SK-N-SH (cell line): Measurements from ENCODE around the gene SDK1. TPM values are rescaled to one million over a fixed set of nuclear protein-coding genes. Genes with fewer than 3 reads are reported as not detected.

ENCODE experiments used
- CTCF ChIA-PET: fragments of 300-600, 350-600 bp; formaldehyde crosslinking; extraction: SDS; loops from one replicate; lab custom pipeline; 2021; lab: Yijun Ruan, JAX
- POLR2A ChIA-PET: fragments of 350-600 bp; sonication (Branson Sonifier 250); formaldehyde crosslinking; extraction: SDS; loops from one replicate; lab custom pipeline; 2020; ENCODE audit warnings: antibody characterized with exemption, inconsistent platforms; lab: Yijun Ruan, JAX
- DNase-seq: peaks from one replicate; pipeline ENCODE4 v3.0.0; 2012
- H2AFZ ChIP-seq: fragments of 200-600 bp; sonication (generic); 2 replicates; pipeline ENCODE4 v1.8.1; 2016; ENCODE audit warnings: antibody characterized with exemption, mild to moderate bottlenecking, low read depth
- H3F3A ChIP-seq: fragments of 200-600 bp; sonication (generic); replicated peaks from 2 replicates; pipeline ENCODE3; 2016; ENCODE audit warnings: antibody characterized with exemption, mild to moderate bottlenecking; ENCODE audit not compliant: insufficient read depth
- H3K27ac ChIP-seq, 2 experiments: fragments of 200-500 bp in 1 of 2; fragments of 200-600 bp in 1 of 2; sonication (Bioruptor generic) in 1 of 2; sonication (generic), shearing (Covaris generic) in 1 of 2; 2 replicates each; pipeline versions ENCODE4 v1.5.1 to v1.6.1; 2014 to 2016; ENCODE audit warnings: low read depth in 2 of 2, inconsistent platforms in 1 of 2, low read length in 1 of 2, mild to moderate bottlenecking in 1 of 2, mixed read lengths in 1 of 2
- H3K27me3 ChIP-seq: fragments of 200-600 bp; sonication (generic), shearing (Covaris generic); 2 replicates; pipeline ENCODE4 v1.6.1; 2016; ENCODE audit warnings: mixed run types; ENCODE audit not compliant: insufficient read depth
- H3K36me3 ChIP-seq, 2 experiments: fragments of 200-500 bp in 1 of 2; fragments of 200-600 bp in 1 of 2; sonication (Bioruptor generic) in 1 of 2; sonication (generic) in 1 of 2; replicated peaks in 1 of 2; 2 replicates each; pipeline versions ENCODE3 to v1.5.1; 2014 to 2016; ENCODE audit warnings: low read length in 1 of 2, mild to moderate bottlenecking in 1 of 2; ENCODE audit not compliant: insufficient read depth in 2 of 2, control insufficient read depth in 1 of 2
- H3K4me1 ChIP-seq, 2 experiments: fragments of 200-500 bp in 1 of 2; fragments of 200-600 bp in 1 of 2; sonication (Bioruptor generic) in 1 of 2; sonication (generic), shearing (Covaris generic) in 1 of 2; 2 replicates each; pipeline versions ENCODE4 v1.5.1 to v1.6.1; 2014 to 2016; ENCODE audit warnings: low read depth in 1 of 2, low read length in 1 of 2, mixed run types in 1 of 2; ENCODE audit not compliant: insufficient read depth in 2 of 2, control insufficient read depth in 1 of 2
- H3K4me2 ChIP-seq: fragments of 200-600 bp; sonication (generic), shearing (Covaris generic); 2 replicates; pipeline ENCODE4 v1.6.1; 2017; ENCODE audit warnings: mixed run types
- H3K4me3 ChIP-seq, 2 experiments: fragments of 200-500 bp in 1 of 2; fragments of 200-600 bp in 1 of 2; sonication (Bioruptor generic) in 1 of 2; sonication (generic), shearing (Covaris generic) in 1 of 2; 2 replicates each; pipeline versions ENCODE4 v1.5.1 to v1.8.1; 2014 to 2016; ENCODE audit warnings: low read depth in 2 of 2, inconsistent platforms in 1 of 2, low read length in 1 of 2, mild to moderate bottlenecking in 1 of 2, mixed read lengths in 1 of 2, moderate library complexity in 1 of 2
- H3K79me2 ChIP-seq: fragments of 200-600 bp; sonication (generic); 2 replicates; pipeline ENCODE4 v1.8.1; 2017; ENCODE audit warnings: mild to moderate bottlenecking; ENCODE audit not compliant: insufficient read depth
- H3K9ac ChIP-seq: fragments of 200-600 bp; sonication (generic); 2 replicates; pipeline ENCODE4 v1.6.1; 2017; ENCODE audit warnings: mixed run types
- H3K9me2 ChIP-seq: fragments of 200-600 bp; sonication (generic); 2 replicates; pipeline ENCODE4 v1.6.1; 2017; ENCODE audit warnings: mixed run types
- H3K9me3 ChIP-seq: fragments of 200-600 bp; sonication (generic); 2 replicates; pipeline ENCODE4 v1.6.1; 2017; ENCODE audit warnings: mixed run types, mild to moderate bottlenecking, moderate library complexity
- H4K20me1 ChIP-seq: fragments of 200-600 bp; sonication (generic); 2 replicates; pipeline ENCODE4 v1.6.1; 2017; ENCODE audit warnings: mild to moderate bottlenecking, mixed run types; ENCODE audit not compliant: insufficient read depth
- CHD2 ChIP-seq: fragments of 150-350 bp; IDR thresholded peaks from 2 replicates; pipeline ENCODE4 v1.6.1; 2018; ENCODE audit warnings: low read length; ENCODE audit not compliant: partially characterized antibody
- CTCF ChIP-seq: fragments of 200-600 bp; sonication (generic); IDR thresholded peaks from 2 replicates; pipeline ENCODE4 v1.6.1; 2017; ENCODE audit warnings: antibody characterized with exemption, mild to moderate bottlenecking, moderate library complexity
- EP300 ChIP-seq, 2 experiments: IDR thresholded peaks; 2 replicates each; pipeline versions ENCODE4 v1.4.0 to v1.6.1; 2012; ENCODE audit warnings: borderline replicate concordance in 1 of 2, low read depth in 1 of 2, low read length in 1 of 2
- EZH2phosphoT487 ChIP-seq: fragments of 200-600 bp; sonication (generic); IDR thresholded peaks from 2 replicates; pipeline ENCODE4 v1.6.1; 2017; ENCODE audit warnings: low read depth, mixed run types, mild to moderate bottlenecking, antibody characterized with exemption, moderate library complexity, borderline replicate concordance
- FOXJ3 ChIP-seq: sonication (generic); formaldehyde crosslinking; IDR thresholded peaks from 2 replicates; pipeline ENCODE4 v1.5.1; 2020; ENCODE audit warnings: mild to moderate bottlenecking, missing genetic modification reagents
- FOXM1 ChIP-seq: IDR thresholded peaks from 2 replicates; pipeline ENCODE4 v1.4.0; 2012; ENCODE audit warnings: low read depth, mild to moderate bottlenecking
- GATA2 ChIP-seq: sonication (generic); formaldehyde crosslinking; IDR thresholded peaks from 2 replicates; pipeline ENCODE4 v1.5.0; 2020; ENCODE audit warnings: mild to moderate bottlenecking, missing genetic modification reagents
- IRF3 ChIP-seq: fragments of 150-350 bp; IDR thresholded peaks from 2 replicates; pipeline ENCODE4 v1.6.1; 2016; ENCODE audit warnings: mild to moderate bottlenecking, low read depth, low read length
- MAX ChIP-seq: IDR thresholded peaks from 2 replicates; pipeline ENCODE4 v1.4.0; 2012; ENCODE audit warnings: low read depth
- MEF2A ChIP-seq: IDR thresholded peaks from 2 replicates; pipeline ENCODE4 v1.4.0; 2012; ENCODE audit warnings: low read depth, borderline replicate concordance
- MXI1 ChIP-seq: IDR thresholded peaks from 2 replicates; pipeline ENCODE4 v1.6.1; 2012; ENCODE audit warnings: mild to moderate bottlenecking, low read depth, low read length, improper control_type of control experiment
- NFIC ChIP-seq: IDR thresholded peaks from 2 replicates; pipeline ENCODE4 v1.4.0; 2012; ENCODE audit warnings: borderline replicate concordance
- NRF1 ChIP-seq: IDR thresholded peaks from 2 replicates; pipeline ENCODE4 v1.6.1; 2012; ENCODE audit warnings: low read depth, mild to moderate bottlenecking, low read length
- RCOR1 ChIP-seq: fragments of 150-350 bp; IDR thresholded peaks from 2 replicates; pipeline ENCODE4 v1.6.1; 2017; ENCODE audit warnings: antibody characterized with exemption, low read length
- RFX5 ChIP-seq: IDR thresholded peaks from 2 replicates; pipeline ENCODE4 v1.6.1; 2012; ENCODE audit warnings: mild to moderate bottlenecking, improper control_type of control experiment, low read length
- RXRA ChIP-seq: IDR thresholded peaks from 2 replicates; pipeline ENCODE4 v1.4.0; 2012; ENCODE audit warnings: low read depth, mild to moderate bottlenecking, borderline replicate concordance
- SMC3 ChIP-seq: IDR thresholded peaks from 2 replicates; pipeline ENCODE4 v1.6.1; 2012; ENCODE audit warnings: low read depth, low read length, improper control_type of control experiment
- TAF1 ChIP-seq: IDR thresholded peaks from 2 replicates; pipeline ENCODE4 v1.6.1; 2012; ENCODE audit warnings: low read depth, mild to moderate bottlenecking, low read length, moderate library complexity, borderline replicate concordance
- TCF12 ChIP-seq: IDR thresholded peaks from 2 replicates; pipeline ENCODE4 v1.4.0; 2012
- USF1 ChIP-seq: IDR thresholded peaks from 2 replicates; pipeline ENCODE4 v1.4.0; 2012; ENCODE audit warnings: low read depth, borderline replicate concordance
- USF2 ChIP-seq: fragments of 150-350 bp; IDR thresholded peaks from 2 replicates; pipeline ENCODE4 v1.6.1; 2017; ENCODE audit warnings: antibody characterized with exemption, low read length, low read depth, borderline replicate concordance
- YY1 ChIP-seq: IDR thresholded peaks from 2 replicates; pipeline ENCODE4 v1.4.0; 2012; ENCODE audit warnings: low read depth, mild to moderate bottlenecking
- WGBS: methylation state at CpG from one replicate; pipeline ENCODE4 v1.1.6; 2017; ENCODE audit warnings: low lambda C conversion rate; 5-methylcytosine and 5-hydroxymethylcytosine counted together
- polyA plus RNA-seq, 3 experiments: library from polyadenylated mRNA; depleted of rRNA; stranded (reverse); fragments of >200 nt; gene quantifications; 2 replicates each; pipeline ENCODE4 v1.2.3, GENCODE V29; 2012

The SDK1 gene
- polyA plus RNA-seq, 1 of the 3 experiments (the other 2 are of a cell fraction), result 1.2 TPM

- peaks cover 0 to 4% of the 10 kb centered on the region in 2 experiments for H3K36me3 ChIP-seq
- H3K4me1 ChIP-seq, result no peaks in the 10 kb centered on the region
- H4K20me1 ChIP-seq, result no peaks in the 10 kb centered on the region
- no peaks in the 10 kb centered on the region for H3K79me2 ChIP-seq
- no peak overlapping the region for H2AFZ ChIP-seq
- H3K9me2 ChIP-seq, result no peaks in the 10 kb centered on the region
- 5% methylated on average over 1 of the region's 2 CpGs for WGBS
- no peaks in the 10 kb centered on the region for H3F3A ChIP-seq
- ChIA-PET CTCF (no interaction called here), POLR2A (no interaction called here)
- TF ChIP-seq MXI1, result no peak
- TF ChIP-seq GATA2 (CRISPR knock-in tag), result no peak
- TF ChIP-seq CHD2, result no peak
- no peak for TF ChIP-seq FOXJ3 (CRISPR knock-in tag)
- TF ChIP-seq NRF1, result no peak
- TF ChIP-seq RFX5, result no peak
- TF ChIP-seq USF2, result no peak
- TF ChIP-seq MEF2A, result no peak
- TF ChIP-seq RCOR1, result no peak
- no peak for TF ChIP-seq SMC3
- TF ChIP-seq NFIC, result no peak
- TF ChIP-seq YY1, result no peak
- TF ChIP-seq FOXM1, result no peak
- TF ChIP-seq EZH2phosphoT487, result no peak
- no peak for TF ChIP-seq MAX
- no peak for TF ChIP-seq IRF3
- TF ChIP-seq TAF1, result no peak
- DNase-seq, result no peak
- H3K27ac ChIP-seq, result no peak overlapping the region
- no peak overlapping the region for H3K9ac ChIP-seq
- peaks cover 11% of the 10 kb centered on the region; the same call in 1 of the 2 replicates for H3K9me3 ChIP-seq
- no peak overlapping the region for H3K4me3 ChIP-seq
- H3K27me3 ChIP-seq, result no peaks in the 10 kb centered on the region
- H3K4me2 ChIP-seq, result no peak overlapping the region
Measured at GRCh38 chr7:3780016-3780415, 479.0 kb downstream of the SDK1 start.

DNA sequence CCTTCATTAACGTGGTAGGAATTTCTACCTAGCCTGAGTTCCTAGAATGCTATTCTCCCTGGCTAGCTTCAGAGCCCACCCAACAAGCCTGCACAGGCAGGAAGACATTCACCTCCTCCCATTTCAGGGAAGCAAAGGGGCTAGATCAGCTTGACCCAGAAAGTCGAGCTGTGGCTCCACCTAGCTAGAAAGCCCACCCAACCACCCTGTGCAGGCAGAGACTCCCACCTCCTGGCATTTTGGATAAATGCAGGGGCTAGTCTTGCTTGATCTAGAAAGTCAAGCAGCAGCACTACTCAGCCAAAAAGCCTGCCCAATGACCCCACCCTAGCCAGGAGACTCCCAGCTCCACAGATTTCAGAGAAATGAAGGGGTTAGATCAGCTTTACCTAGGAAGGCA lies 479.5 kb downstream of the SDK1 start:
- WGBS, result 24% methylated on average over 2 of the region's 2 CpGs
- no peaks in the 10 kb centered on the region for H3K27me3 ChIP-seq

More for the DNA sequence above, 479.5 kb downstream of the SDK1 start:
- H3K9ac ChIP-seq, result no peak overlapping the region
- H3K4me1 ChIP-seq, result no peaks in the 10 kb centered on the region
- no peaks in the 10 kb centered on the region for H3K79me2 ChIP-seq
- peaks cover 11% of the 10 kb centered on the region; the same call in 1 of the 2 replicates for H3K9me3 ChIP-seq
- TF ChIP-seq RXRA (no peak), TCF12 (no peak), USF1 (no peak), NRF1 (no peak), EP300 (IDR thresholded peaks at IDR 0.05; ENCODE audit: borderline replicate concordance in 1 of 2, low read depth in 1 of 2, low read length in 1 of 2) (no peak), RCOR1 (no peak), CTCF (no peak), USF2 (no peak), CHD2 (no peak)
- no peak overlapping the region for H3K4me2 ChIP-seq
- H3K9me2 ChIP-seq, result no peaks in the 10 kb centered on the region
- H3K4me3 ChIP-seq, result no peak overlapping the region; a peak in 1 of 4 replicates
- POLR2A ChIA-PET, result no interaction called here
- H3K36me3 ChIP-seq, result peaks cover 0 to 4% of the 10 kb centered on the region in 2 experiments
- no peaks in the 10 kb centered on the region for H3F3A ChIP-seq
- DNase-seq, result no peak
- no peak overlapping the region for H2AFZ ChIP-seq
- no peaks in the 10 kb centered on the region for H4K20me1 ChIP-seq
- no peak overlapping the region for H3K27ac ChIP-seq
- CTCF ChIA-PET, result no interaction called here
